GM12878 (cell line): ENCODE data around the gene FAM163A. TPM values are rescaled to one million over a fixed set of nuclear protein-coding genes. Genes with fewer than 3 reads are reported as not detected.

Source experiments
- ATAC-seq: fragments of 200-7000 bp; cut with Tn5 transposase; 3 replicates; pipeline ENCODE4 v1.9.1; 2020; ENCODE audit warnings: mild to moderate bottlenecking, moderate library complexity
- BruUV-seq: library from RNA; stranded (reverse); fragments of 400-500 nt; replicated peaks from 2 replicates; lab custom pipeline; 2021; lab: Mats Ljungman, UMichigan
- CTCF ChIA-PET: fragments of 300-600 bp; sonication (Branson Sonifier 250); formaldehyde crosslinking; extraction: SDS; loops from one replicate; lab custom pipeline; 2021; ENCODE audit warnings: inconsistent platforms; lab: Yijun Ruan, JAX
- POLR2A ChIA-PET: fragments of 350-600 bp; formaldehyde crosslinking; extraction: SDS; loops from one replicate; lab custom pipeline; 2021; ENCODE audit warnings: inconsistent platforms; lab: Charles Lee
- RAD21 ChIA-PET: fragments of 300-600 bp; sonication (Branson Sonifier 250); formaldehyde crosslinking; loops from one replicate; lab custom pipeline; 2023; ENCODE audit warnings: antibody characterized with exemption; ENCODE audit not compliant: unreplicated experiment; lab: Charles Lee
- SMC1A ChIA-PET: fragments of 300-600 bp; sonication (Branson Sonifier 250); formaldehyde crosslinking; loops from one replicate; lab custom pipeline; 2023; ENCODE audit not compliant: unreplicated experiment, uncharacterized antibody; lab: Charles Lee
- DNase-seq: peaks from one replicate; pipeline ENCODE4 v3.0.0-alpha.2; 2011; ENCODE audit warnings: low read depth, low spot score
- FAIRE-seq: peaks from 3 replicates; lab custom pipeline; 2011; peaks lifted over from hg19 to GRCh38; lab: Jason Lieb, UNC
- H2AFZ ChIP-seq: 2 replicates; pipeline ENCODE4 v1.6.0; 2011; ENCODE audit warnings: low read depth, low read length, control low read depth; ENCODE audit not compliant: control insufficient read depth
- H3K27ac ChIP-seq: 2 replicates; pipeline ENCODE4 v1.5.1; 2011; ENCODE audit warnings: control low read depth; ENCODE audit not compliant: control insufficient read depth, insufficient read depth
- H3K27me3 ChIP-seq, 2 experiments: replicated peaks in 1 of 2; 2 replicates each; pipeline versions ENCODE4 v1.6.0 to v1.6.1; 2011; ENCODE audit warnings: low read length in 1 of 2; ENCODE audit not compliant: control insufficient read depth in 2 of 2, insufficient read depth in 2 of 2
- H3K36me3 ChIP-seq, 2 experiments: 2 replicates each; pipeline ENCODE4 v1.5.1; 2011; ENCODE audit warnings: low read length in 1 of 2; ENCODE audit not compliant: control insufficient read depth in 2 of 2, insufficient read depth in 2 of 2
- H3K4me1 ChIP-seq: 2 replicates; pipeline ENCODE4 v1.6.1; 2011; ENCODE audit warnings: mild to moderate bottlenecking, low read length, moderate library complexity, mixed read lengths; ENCODE audit not compliant: control insufficient read depth, insufficient read depth
- H3K4me2 ChIP-seq: 2 replicates; pipeline ENCODE4 v1.6.0; 2011; ENCODE audit warnings: control low read depth; ENCODE audit not compliant: control insufficient read depth, insufficient read depth
- H3K4me3 ChIP-seq: fragments of 200-600 bp; sonication (generic); 2 replicates; pipeline ENCODE4 v1.5.1; 2016
- H3K79me2 ChIP-seq: 2 replicates; pipeline ENCODE4 v1.6.0; 2011; ENCODE audit warnings: low read length; ENCODE audit not compliant: control insufficient read depth, insufficient read depth
- H3K9ac ChIP-seq: 2 replicates; pipeline ENCODE4 v1.8.0; 2011; ENCODE audit warnings: low read length, control low read depth, mixed read lengths; ENCODE audit not compliant: control insufficient read depth, insufficient read depth
- H3K9me3 ChIP-seq: replicated peaks from 3 replicates; pipeline ENCODE4 v1.5.1; 2011; ENCODE audit warnings: mild to moderate bottlenecking, low read length; ENCODE audit not compliant: control insufficient read depth, insufficient read depth
- H4K20me1 ChIP-seq: 2 replicates; pipeline ENCODE4 v1.6.0; 2011; ENCODE audit not compliant: control insufficient read depth, insufficient read depth
- CBX3 ChIP-seq: fragments of 200-600 bp; sonication (generic); IDR thresholded peaks from 2 replicates; pipeline ENCODE4 v1.6.1; 2016; ENCODE audit warnings: low read depth, borderline replicate concordance
- CHD1 ChIP-seq: IDR thresholded peaks from 2 replicates; pipeline ENCODE4 v1.6.1; 2012; ENCODE audit warnings: low read depth, low read length, improper control_type of control experiment
- EGR1 ChIP-seq, 2 experiments: IDR thresholded peaks; 1 replicate in 1 of 2; 2 replicates in 1 of 2; pipeline ENCODE4 v1.6.1; 2011 to 2012; ENCODE audit warnings: low read depth in 2 of 2, low read length in 2 of 2, borderline replicate concordance in 1 of 2, mild to moderate bottlenecking in 1 of 2, moderate library complexity in 1 of 2
- HCFC1 ChIP-seq: fragments of 150-350 bp; IDR thresholded peaks from 2 replicates; pipeline ENCODE4 v1.6.1; 2014; ENCODE audit warnings: low read length
- IKZF1 ChIP-seq: fragments of 450-650 bp; conservative IDR thresholded peaks from 2 replicates; pipeline ENCODE4 v1.6.1; 2017; ENCODE audit warnings: antibody characterized with exemption, mild to moderate bottlenecking
- MTA2 ChIP-seq: fragments of 450-650 bp; IDR thresholded peaks from 2 replicates; pipeline ENCODE4 v1.6.1; 2016; ENCODE audit warnings: low read depth, mild to moderate bottlenecking, moderate library complexity
- RBBP5 ChIP-seq: fragments of 200-600 bp; sonication (generic); conservative IDR thresholded peaks from 2 replicates; pipeline ENCODE4 v1.6.1; 2016
- RCOR1 ChIP-seq: conservative IDR thresholded peaks from 2 replicates; pipeline ENCODE4 v1.6.1; 2012; ENCODE audit warnings: low read depth, low read length, improper control_type of control experiment
- STAT3 ChIP-seq: IDR thresholded peaks from 2 replicates; pipeline ENCODE4 v1.6.1; 2011; ENCODE audit warnings: low read depth, low read length, improper control_type of control experiment
- YY1 ChIP-seq: IDR thresholded peaks from 2 replicates; pipeline ENCODE4 v1.6.1; 2011; ENCODE audit warnings: low read depth, mild to moderate bottlenecking, low read length
- WGBS: methylation state at CpG from one replicate; pipeline ENCODE4 v1.1.6; 2016; ENCODE audit warnings: low lambda C conversion rate; ENCODE audit not compliant: insufficient replicate concordance, insufficient coverage; ENCODE audit errors: missing lambda C conversion rate; 5-methylcytosine and 5-hydroxymethylcytosine counted together
- in situ Hi-C: fragments of 300-500 bp; cut with MboI; formaldehyde crosslinking; loops from 9 replicates; pipeline ENCODE4 v1.14.3; 2018; ENCODE audit warnings: mixed read lengths
- intact Hi-C: fragments of 100-400 bp; cut with micrococcal nuclease; formaldehyde crosslinking; loops from one replicate; pipeline ENCODE4 v1.14.2; 2022; ENCODE audit not compliant: unreplicated experiment
- polyA plus RNA-seq, 11 experiments: library from polyadenylated mRNA; depleted of rRNA in 4 of 11; unstranded in 6 of 11; stranded (reverse) in 5 of 11; fragments of >200 nt; fragmentation: Nextera tagmentation in 4 of 11; fragmentation: Illumina TruSeq in 1 of 11; extraction: Ambion mirVana in 4 of 11; extraction: Trizol in 1 of 11; gene quantifications; 1 replicate in 1 of 11; 2 replicates in 10 of 11; pipeline versions ENCODE4 v1.2.1 to v1.2.3, GENCODE V29; 2011 to 2016; ENCODE audit warnings: inconsistent platforms in 2 of 11, missing spikeins in 2 of 11, low read depth in 1 of 11
- total RNA-seq, 4 experiments: library from RNA; depleted of rRNA in 3 of 4; stranded (reverse); fragments of >200 nt in 3 of 4; fragmentation: Illumina TruSeq in 1 of 4; extraction: Trizol in 1 of 4; gene quantifications; 2 replicates each; pipeline versions ENCODE4 v1.2.1 to v1.2.3, GENCODE V29; 2013 to 2021
- TF ChIP-seq, protein P1 (sequence below), 3 experiments: IDR thresholded peaks in 2 of 3; conservative IDR thresholded peaks in 1 of 3; 2 replicates each; pipeline ENCODE4 v1.5.1; 2011; ENCODE audit warnings: low read depth in 3 of 3, low read length in 3 of 3, mild to moderate bottlenecking in 3 of 3, control low read depth in 2 of 3, moderate library complexity in 2 of 3, inconsistent platforms in 1 of 3, mixed read lengths in 1 of 3; ENCODE audit not compliant: control insufficient read depth in 2 of 3, insufficient read depth in 1 of 3; ENCODE audit errors: extremely low read depth in 1 of 3
- TF ChIP-seq, protein P2 (sequence below): fragments of 150-350 bp; IDR thresholded peaks from 2 replicates; pipeline ENCODE4 v1.6.1; 2016; ENCODE audit warnings: low read depth, low read length

FAM163A gene
- total and polyA plus RNA-seq, 10 of the 15 experiments (the other 5 are each of a cell fraction or from before 2014, with no cell fraction given) = not detected

GRCh38 chr1:179750630-179751029, 7.5 kb downstream of the FAM163A start:
- Histone ChIP-seq H2AFZ (no peak overlapping the region), H3K36me3 (no peaks in the 10 kb centered on the region), H3K4me3 (no peak overlapping the region), H3K79me2 (no peaks in the 10 kb centered on the region), H3K27me3 (no peaks in the 10 kb centered on the region), H3K9ac (no peak overlapping the region), H3K4me1 (no peaks in the 10 kb centered on the region), H3K4me2 (no peak overlapping the region), H3K27ac (no peak overlapping the region), H3K9me3 (no peaks in the 10 kb centered on the region), H4K20me1 (no peaks in the 10 kb centered on the region)
- RAD21 ChIA-PET = no interaction called here
- no peak for TF ChIP-seq CHD1
- no peak for TF ChIP-seq YY1
- TF ChIP-seq CBX3 = no peak
- POLR2A ChIA-PET = no interaction called here
- in situ Hi-C loops = no loop called here
- CTCF ChIA-PET = interaction anchor here (1.2 to 1.4 kb wide), 3 partner anchors 16 to 59 kb away, joined by 4 to 8 read pairs (median 6); no protein-coding TSS in a partner anchor
- DNase-seq (no peak), FAIRE-seq (no peak), ATAC-seq (no peak)
- intact Hi-C loops = no loop called here
- SMC1A ChIA-PET = interaction anchor here (1.1 kb wide), 1 partner anchor 35 kb away, joined by 3 read pairs; no protein-coding TSS in a partner anchor
- BruUV-seq = no TSS peak
- WGBS = 0% methylated on average over 1 of the region's 1 CpG

DNA sequence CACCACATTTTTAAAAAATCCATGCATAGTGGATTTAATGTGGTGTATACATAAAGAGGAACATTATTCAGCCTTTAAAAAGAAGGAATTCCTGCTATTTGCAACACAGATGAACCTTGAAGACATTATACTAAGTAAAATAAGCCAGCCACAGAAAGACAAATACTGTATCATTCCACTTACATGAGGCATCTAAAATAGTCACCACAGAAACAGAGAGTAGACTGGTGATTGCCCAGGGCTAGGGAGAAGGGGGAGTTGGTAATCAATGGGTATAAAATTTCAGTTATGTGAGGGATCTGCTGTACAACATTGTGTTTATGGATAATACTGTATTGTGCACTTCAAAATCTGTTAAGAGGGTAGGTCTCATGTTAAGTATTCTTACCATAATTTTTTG, 10.0 kb downstream of the FAM163A start:
- no peaks in the 10 kb centered on the region for H4K20me1 ChIP-seq
- H3K27me3 ChIP-seq = no peaks in the 10 kb centered on the region
- no peaks in the 10 kb centered on the region for H3K4me1 ChIP-seq
- ATAC-seq (no peak), FAIRE-seq (no peak), DNase-seq (no peak)
- no peak overlapping the region for H3K9ac ChIP-seq
- no peaks in the 10 kb centered on the region for H3K9me3 ChIP-seq
- H3K4me2 ChIP-seq = no peak overlapping the region
- H2AFZ ChIP-seq = no peak overlapping the region
- no peaks in the 10 kb centered on the region for H3K79me2 ChIP-seq
- H3K36me3 ChIP-seq = no peaks in the 10 kb centered on the region
- intact Hi-C loops (no loop called here), in situ Hi-C loops (no loop called here)
- H3K27ac ChIP-seq = no peak overlapping the region
- RAD21 ChIA-PET = no interaction called here
- POLR2A ChIA-PET = no interaction called here
- H3K4me3 ChIP-seq = no peak overlapping the region
- CTCF ChIA-PET = no interaction called here
- SMC1A ChIA-PET = no interaction called here
- no TSS peak for BruUV-seq
- TF ChIP-seq, protein P1, sequence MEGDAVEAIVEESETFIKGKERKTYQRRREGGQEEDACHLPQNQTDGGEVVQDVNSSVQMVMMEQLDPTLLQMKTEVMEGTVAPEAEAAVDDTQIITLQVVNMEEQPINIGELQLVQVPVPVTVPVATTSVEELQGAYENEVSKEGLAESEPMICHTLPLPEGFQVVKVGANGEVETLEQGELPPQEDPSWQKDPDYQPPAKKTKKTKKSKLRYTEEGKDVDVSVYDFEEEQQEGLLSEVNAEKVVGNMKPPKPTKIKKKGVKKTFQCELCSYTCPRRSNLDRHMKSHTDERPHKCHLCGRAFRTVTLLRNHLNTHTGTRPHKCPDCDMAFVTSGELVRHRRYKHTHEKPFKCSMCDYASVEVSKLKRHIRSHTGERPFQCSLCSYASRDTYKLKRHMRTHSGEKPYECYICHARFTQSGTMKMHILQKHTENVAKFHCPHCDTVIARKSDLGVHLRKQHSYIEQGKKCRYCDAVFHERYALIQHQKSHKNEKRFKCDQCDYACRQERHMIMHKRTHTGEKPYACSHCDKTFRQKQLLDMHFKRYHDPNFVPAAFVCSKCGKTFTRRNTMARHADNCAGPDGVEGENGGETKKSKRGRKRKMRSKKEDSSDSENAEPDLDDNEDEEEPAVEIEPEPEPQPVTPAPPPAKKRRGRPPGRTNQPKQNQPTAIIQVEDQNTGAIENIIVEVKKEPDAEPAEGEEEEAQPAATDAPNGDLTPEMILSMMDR (IDR thresholded peaks at IDR 0.05 in 2 of 3, conservative IDR thresholded peaks at IDR 0.05 in 1 of 3; ENCODE audit: control insufficient read depth in 2 of 3, extremely low read depth in 1 of 3, insufficient read depth in 1 of 3, low read depth in 3 of 3, low read length in 3 of 3) = no peak
- TF ChIP-seq RBBP5 (no peak), MTA2 (no peak), STAT3 (no peak), RCOR1 (no peak), IKZF1 (no peak), HCFC1 (no peak), EGR1 (IDR thresholded peaks at IDR 0.05; ENCODE audit: borderline replicate concordance in 1 of 2, low read depth in 2 of 2, low read length in 2 of 2) (no peak)
- TF ChIP-seq, protein P2, sequence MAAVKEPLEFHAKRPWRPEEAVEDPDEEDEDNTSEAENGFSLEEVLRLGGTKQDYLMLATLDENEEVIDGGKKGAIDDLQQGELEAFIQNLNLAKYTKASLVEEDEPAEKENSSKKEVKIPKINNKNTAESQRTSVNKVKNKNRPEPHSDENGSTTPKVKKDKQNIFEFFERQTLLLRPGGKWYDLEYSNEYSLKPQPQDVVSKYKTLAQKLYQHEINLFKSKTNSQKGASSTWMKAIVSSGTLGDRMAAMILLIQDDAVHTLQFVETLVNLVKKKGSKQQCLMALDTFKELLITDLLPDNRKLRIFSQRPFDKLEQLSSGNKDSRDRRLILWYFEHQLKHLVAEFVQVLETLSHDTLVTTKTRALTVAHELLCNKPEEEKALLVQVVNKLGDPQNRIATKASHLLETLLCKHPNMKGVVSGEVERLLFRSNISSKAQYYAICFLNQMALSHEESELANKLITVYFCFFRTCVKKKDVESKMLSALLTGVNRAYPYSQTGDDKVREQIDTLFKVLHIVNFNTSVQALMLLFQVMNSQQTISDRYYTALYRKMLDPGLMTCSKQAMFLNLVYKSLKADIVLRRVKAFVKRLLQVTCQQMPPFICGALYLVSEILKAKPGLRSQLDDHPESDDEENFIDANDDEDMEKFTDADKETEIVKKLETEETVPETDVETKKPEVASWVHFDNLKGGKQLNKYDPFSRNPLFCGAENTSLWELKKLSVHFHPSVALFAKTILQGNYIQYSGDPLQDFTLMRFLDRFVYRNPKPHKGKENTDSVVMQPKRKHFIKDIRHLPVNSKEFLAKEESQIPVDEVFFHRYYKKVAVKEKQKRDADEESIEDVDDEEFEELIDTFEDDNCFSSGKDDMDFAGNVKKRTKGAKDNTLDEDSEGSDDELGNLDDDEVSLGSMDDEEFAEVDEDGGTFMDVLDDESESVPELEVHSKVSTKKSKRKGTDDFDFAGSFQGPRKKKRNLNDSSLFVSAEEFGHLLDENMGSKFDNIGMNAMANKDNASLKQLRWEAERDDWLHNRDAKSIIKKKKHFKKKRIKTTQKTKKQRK = no peak
